Neutrophil (primary cell): ENCODE data around the gene FKBP6.

ENCODE experiments used
- H3K27ac ChIP-seq: fragments of 200-600 bp; sonication (generic); 2 replicates; pipeline ENCODE4 v1.5.1; 2016; ENCODE audit warnings: mild to moderate bottlenecking, moderate library complexity
- H3K27me3 ChIP-seq: fragments of 200-600 bp; sonication (generic); 2 replicates; pipeline ENCODE4 v1.6.0; 2016; ENCODE audit warnings: mild to moderate bottlenecking
- H3K36me3 ChIP-seq: fragments of 200-600 bp; sonication (generic); 2 replicates; pipeline ENCODE4 v1.5.1; 2017
- H3K4me1 ChIP-seq, 2 experiments: fragments of 200-600 bp in 1 of 2; sonication (generic) in 1 of 2; 1 replicate in 1 of 2; 2 replicates in 1 of 2; pipeline versions ENCODE4 v1.5.1 to v1.6.1; 2013 to 2016; ENCODE audit warnings: low read depth in 1 of 2, low read length in 1 of 2, mild to moderate bottlenecking in 1 of 2, moderate library complexity in 1 of 2; ENCODE audit not compliant: control insufficient read depth in 1 of 2, insufficient read depth in 1 of 2
- H3K4me3 ChIP-seq, 2 experiments: fragments of 200-600 bp in 1 of 2; sonication (generic) in 1 of 2; 1 replicate in 1 of 2; 2 replicates in 1 of 2; pipeline ENCODE4 v1.5.1; 2013 to 2016; ENCODE audit warnings: low read depth in 1 of 2, low read length in 1 of 2, mild to moderate bottlenecking in 1 of 2, moderate library complexity in 1 of 2
- H3K9me3 ChIP-seq: fragments of 200-600 bp; sonication (generic); 2 replicates; pipeline ENCODE4 v1.5.1; 2016
- CTCF ChIP-seq: fragments of 200-600 bp; sonication (generic); IDR thresholded peaks from 2 replicates; pipeline ENCODE4 v1.5.1; 2016; ENCODE audit warnings: antibody characterized with exemption

Gene FKBP6

GRCh38 chr7:73353243-73353642 lies 25.3 kb downstream of the FKBP6 start:
- Histone ChIP-seq H3K27ac (no peak overlapping the region), H3K36me3 (no peaks in the 10 kb centered on the region), H3K27me3 (no peaks in the 10 kb centered on the region), H3K4me3 (no peak overlapping the region), H3K9me3 (no peaks in the 10 kb centered on the region), H3K4me1 (peaks cover 4% of the 10 kb centered on the region in 2 experiments)
- TF ChIP-seq CTCF: no peak

GRCh38 chr7:73354196-73354595 lies 26.2 kb downstream of the FKBP6 start:
- Histone ChIP-seq H3K36me3 (no peaks in the 10 kb centered on the region), H3K27me3 (no peaks in the 10 kb centered on the region), H3K4me1 (peaks cover 8 to 9% of the 10 kb centered on the region in 2 experiments), H3K4me3 (no peak overlapping the region), H3K27ac (no peak overlapping the region), H3K9me3 (no peaks in the 10 kb centered on the region)
- TF ChIP-seq CTCF: no peak

- Histone ChIP-seq H3K4me1 (peaks cover 8 to 9% of the 10 kb centered on the region in 2 experiments), H3K27me3 (no peaks in the 10 kb centered on the region), H3K9me3 (no peaks in the 10 kb centered on the region), H3K27ac (no peak overlapping the region), H3K4me3 (no peak overlapping the region), H3K36me3 (no peaks in the 10 kb centered on the region)
- TF ChIP-seq CTCF: no peak
These were observed 26.9 kb downstream of the FKBP6 start for GRCh38 chr7:73354821-73355220.

GRCh38 chr7:73356159-73356558 lies 28.2 kb downstream of the FKBP6 start:
- Histone ChIP-seq H3K9me3 (no peaks in the 10 kb centered on the region), H3K4me1 (peaks cover 8 to 9% of the 10 kb centered on the region in 2 experiments), H3K27me3 (no peaks in the 10 kb centered on the region)

GRCh38 chr7:73358590-73359275 lies 30.8 kb downstream of the FKBP6 start:
- H3K27ac ChIP-seq: peak overlapping the region; percentile 76
- no peaks in the 10 kb centered on the region for H3K36me3 ChIP-seq
- no peaks in the 10 kb centered on the region for H3K27me3 ChIP-seq
- H3K4me1 ChIP-seq: peaks cover 13 to 14% of the 10 kb centered on the region in 2 experiments
- no peak for TF ChIP-seq CTCF
- peak overlapping the region; percentile 58 to 63 for H3K4me3 ChIP-seq
- H3K9me3 ChIP-seq: no peaks in the 10 kb centered on the region

More at GRCh38 chr7:73356159-73356558, 28.2 kb downstream of the FKBP6 start:
- H3K27ac ChIP-seq: no peak overlapping the region
- H3K36me3 ChIP-seq: no peaks in the 10 kb centered on the region
- no peak overlapping the region for H3K4me3 ChIP-seq
- TF ChIP-seq CTCF: no peak
